SK-N-SH (cell line): ENCODE results near the gene SCTR. TPM values are rescaled to one million over a fixed set of nuclear protein-coding genes. Genes with fewer than 3 reads are reported as not detected.

ENCODE experiments used
- CTCF ChIA-PET: fragments of 300-600, 350-600 bp; formaldehyde crosslinking; extraction: SDS; loops from one replicate; lab custom pipeline; 2021; lab: Yijun Ruan, JAX
- POLR2A ChIA-PET: fragments of 350-600 bp; sonication (Branson Sonifier 250); formaldehyde crosslinking; extraction: SDS; loops from one replicate; lab custom pipeline; 2020; ENCODE audit warnings: antibody characterized with exemption, inconsistent platforms; lab: Yijun Ruan, JAX
- DNase-seq: peaks from one replicate; pipeline ENCODE4 v3.0.0; 2012
- H2AFZ ChIP-seq: fragments of 200-600 bp; sonication (generic); 2 replicates; pipeline ENCODE4 v1.8.1; 2016; ENCODE audit warnings: antibody characterized with exemption, mild to moderate bottlenecking, low read depth
- H3F3A ChIP-seq: fragments of 200-600 bp; sonication (generic); replicated peaks from 2 replicates; pipeline ENCODE3; 2016; ENCODE audit warnings: antibody characterized with exemption, mild to moderate bottlenecking; ENCODE audit not compliant: insufficient read depth
- H3K27ac ChIP-seq, 2 experiments: fragments of 200-500 bp in 1 of 2; fragments of 200-600 bp in 1 of 2; sonication (Bioruptor generic) in 1 of 2; sonication (generic), shearing (Covaris generic) in 1 of 2; 2 replicates each; pipeline versions ENCODE4 v1.5.1 to v1.6.1; 2014 to 2016; ENCODE audit warnings: low read depth in 2 of 2, inconsistent platforms in 1 of 2, low read length in 1 of 2, mild to moderate bottlenecking in 1 of 2, mixed read lengths in 1 of 2
- H3K27me3 ChIP-seq: fragments of 200-600 bp; sonication (generic), shearing (Covaris generic); 2 replicates; pipeline ENCODE4 v1.6.1; 2016; ENCODE audit warnings: mixed run types; ENCODE audit not compliant: insufficient read depth
- H3K36me3 ChIP-seq, 2 experiments: fragments of 200-500 bp in 1 of 2; fragments of 200-600 bp in 1 of 2; sonication (Bioruptor generic) in 1 of 2; sonication (generic) in 1 of 2; replicated peaks in 1 of 2; 2 replicates each; pipeline versions ENCODE3 to v1.5.1; 2014 to 2016; ENCODE audit warnings: low read length in 1 of 2, mild to moderate bottlenecking in 1 of 2; ENCODE audit not compliant: insufficient read depth in 2 of 2, control insufficient read depth in 1 of 2
- H3K4me1 ChIP-seq, 2 experiments: fragments of 200-500 bp in 1 of 2; fragments of 200-600 bp in 1 of 2; sonication (Bioruptor generic) in 1 of 2; sonication (generic), shearing (Covaris generic) in 1 of 2; 2 replicates each; pipeline versions ENCODE4 v1.5.1 to v1.6.1; 2014 to 2016; ENCODE audit warnings: low read depth in 1 of 2, low read length in 1 of 2, mixed run types in 1 of 2; ENCODE audit not compliant: insufficient read depth in 2 of 2, control insufficient read depth in 1 of 2
- H3K4me2 ChIP-seq: fragments of 200-600 bp; sonication (generic), shearing (Covaris generic); 2 replicates; pipeline ENCODE4 v1.6.1; 2017; ENCODE audit warnings: mixed run types
- H3K4me3 ChIP-seq, 2 experiments: fragments of 200-500 bp in 1 of 2; fragments of 200-600 bp in 1 of 2; sonication (Bioruptor generic) in 1 of 2; sonication (generic), shearing (Covaris generic) in 1 of 2; 2 replicates each; pipeline versions ENCODE4 v1.5.1 to v1.8.1; 2014 to 2016; ENCODE audit warnings: low read depth in 2 of 2, inconsistent platforms in 1 of 2, low read length in 1 of 2, mild to moderate bottlenecking in 1 of 2, mixed read lengths in 1 of 2, moderate library complexity in 1 of 2
- H3K79me2 ChIP-seq: fragments of 200-600 bp; sonication (generic); 2 replicates; pipeline ENCODE4 v1.8.1; 2017; ENCODE audit warnings: mild to moderate bottlenecking; ENCODE audit not compliant: insufficient read depth
- H3K9ac ChIP-seq: fragments of 200-600 bp; sonication (generic); 2 replicates; pipeline ENCODE4 v1.6.1; 2017; ENCODE audit warnings: mixed run types
- H3K9me2 ChIP-seq: fragments of 200-600 bp; sonication (generic); 2 replicates; pipeline ENCODE4 v1.6.1; 2017; ENCODE audit warnings: mixed run types
- H3K9me3 ChIP-seq: fragments of 200-600 bp; sonication (generic); 2 replicates; pipeline ENCODE4 v1.6.1; 2017; ENCODE audit warnings: mixed run types, mild to moderate bottlenecking, moderate library complexity
- H4K20me1 ChIP-seq: fragments of 200-600 bp; sonication (generic); 2 replicates; pipeline ENCODE4 v1.6.1; 2017; ENCODE audit warnings: mild to moderate bottlenecking, mixed run types; ENCODE audit not compliant: insufficient read depth
- CHD2 ChIP-seq: fragments of 150-350 bp; IDR thresholded peaks from 2 replicates; pipeline ENCODE4 v1.6.1; 2018; ENCODE audit warnings: low read length; ENCODE audit not compliant: partially characterized antibody
- CTCF ChIP-seq: fragments of 200-600 bp; sonication (generic); IDR thresholded peaks from 2 replicates; pipeline ENCODE4 v1.6.1; 2017; ENCODE audit warnings: antibody characterized with exemption, mild to moderate bottlenecking, moderate library complexity
- ELF1 ChIP-seq: IDR thresholded peaks from 2 replicates; pipeline ENCODE4 v1.4.0; 2012
- EZH2phosphoT487 ChIP-seq: fragments of 200-600 bp; sonication (generic); IDR thresholded peaks from 2 replicates; pipeline ENCODE4 v1.6.1; 2017; ENCODE audit warnings: low read depth, mixed run types, mild to moderate bottlenecking, antibody characterized with exemption, moderate library complexity, borderline replicate concordance
- FOXJ3 ChIP-seq: sonication (generic); formaldehyde crosslinking; IDR thresholded peaks from 2 replicates; pipeline ENCODE4 v1.5.1; 2020; ENCODE audit warnings: mild to moderate bottlenecking, missing genetic modification reagents
- GABPA ChIP-seq: IDR thresholded peaks from 2 replicates; pipeline ENCODE4 v1.4.0; 2012; ENCODE audit warnings: low read depth, mild to moderate bottlenecking
- IRF3 ChIP-seq: fragments of 150-350 bp; IDR thresholded peaks from 2 replicates; pipeline ENCODE4 v1.6.1; 2016; ENCODE audit warnings: mild to moderate bottlenecking, low read depth, low read length
- JUND ChIP-seq: IDR thresholded peaks from 2 replicates; pipeline ENCODE4 v1.4.0; 2012
- MXI1 ChIP-seq: IDR thresholded peaks from 2 replicates; pipeline ENCODE4 v1.6.1; 2012; ENCODE audit warnings: mild to moderate bottlenecking, low read depth, low read length, improper control_type of control experiment
- PBX3 ChIP-seq: IDR thresholded peaks from 2 replicates; pipeline ENCODE4; 2012
- RCOR1 ChIP-seq: fragments of 150-350 bp; IDR thresholded peaks from 2 replicates; pipeline ENCODE4 v1.6.1; 2017; ENCODE audit warnings: antibody characterized with exemption, low read length
- REST ChIP-seq: IDR thresholded peaks from 2 replicates; pipeline ENCODE4 v1.6.1; 2012; ENCODE audit warnings: mild to moderate bottlenecking, low read depth, low read length, moderate library complexity
- RXRA ChIP-seq: IDR thresholded peaks from 2 replicates; pipeline ENCODE4 v1.4.0; 2012; ENCODE audit warnings: low read depth, mild to moderate bottlenecking, borderline replicate concordance
- TCF12 ChIP-seq: IDR thresholded peaks from 2 replicates; pipeline ENCODE4 v1.4.0; 2012
- USF2 ChIP-seq: fragments of 150-350 bp; IDR thresholded peaks from 2 replicates; pipeline ENCODE4 v1.6.1; 2017; ENCODE audit warnings: antibody characterized with exemption, low read length, low read depth, borderline replicate concordance
- WGBS: methylation state at CpG from one replicate; pipeline ENCODE4 v1.1.6; 2017; ENCODE audit warnings: low lambda C conversion rate; 5-methylcytosine and 5-hydroxymethylcytosine counted together
- polyA plus RNA-seq, 3 experiments: library from polyadenylated mRNA; depleted of rRNA; stranded (reverse); fragments of >200 nt; gene quantifications; 2 replicates each; pipeline ENCODE4 v1.2.3, GENCODE V29; 2012

SCTR gene
- polyA plus RNA-seq, 1 of the 3 experiments (the other 2 are of a cell fraction): not detected

GRCh38 chr2:119466373-119466772 lies 57.9 kb downstream of the SCTR start:
- WGBS: 63% methylated on average over 4 of the region's 4 CpGs
- H3K4me1 ChIP-seq: no peaks in the 10 kb centered on the region
- DNase-seq: no peak
- H3K79me2 ChIP-seq: no peaks in the 10 kb centered on the region
- no peaks in the 10 kb centered on the region for H3K9me3 ChIP-seq
- H3K36me3 ChIP-seq: no peaks in the 10 kb centered on the region
- no peaks in the 10 kb centered on the region for H3K9me2 ChIP-seq
- H3K27ac ChIP-seq: no peak overlapping the region
- H4K20me1 ChIP-seq: no peaks in the 10 kb centered on the region
- no peaks in the 10 kb centered on the region for H3F3A ChIP-seq
- no peak overlapping the region for H3K4me2 ChIP-seq
- ChIA-PET CTCF (interaction anchor here (5.6 kb wide), 1 partner anchor 9 kb away, joined by 56 read pairs; no protein-coding TSS in a partner anchor), POLR2A (no interaction called here)
- TF ChIP-seq CHD2 (no peak), REST (no peak), PBX3 (no peak), EZH2phosphoT487 (no peak), FOXJ3 (CRISPR knock-in tag) (no peak), RCOR1 (no peak), USF2 (no peak), MXI1 (no peak), IRF3 (no peak), CTCF (no peak), RXRA (no peak), JUND (no peak), ELF1 (no peak), GABPA (no peak), TCF12 (no peak)
- H3K27me3 ChIP-seq: no peaks in the 10 kb centered on the region
- no peak overlapping the region for H2AFZ ChIP-seq
- H3K4me3 ChIP-seq: no peak overlapping the region
- no peak overlapping the region for H3K9ac ChIP-seq
